Measurements from ENCODE around the gene GRIP2. TPM values are rescaled to one million over a fixed set of nuclear protein-coding genes. Genes with fewer than 3 reads are reported as not detected.

Gene GRIP2
- not detected for total RNA-seq (2013)
- not detected for polyA plus RNA-seq
- under 0.01 TPM in 1 of 2 replicates, not detected in the other for polyA minus RNA-seq
- total RNA-seq = 0 to 3.1 (median 0.18) reads per million in 11 experiments

GRCh38 chr3:14539742-14540491, at the start of gene GRIP2:
GRIP2 (minus strand) TSS chr3:14540342; CDS start chr3:14540308, 34 bp downstream.
- DNase-seq = no peak
- Histone ChIP-seq H3K36me3 (replicated peaks in 1 of 2; ENCODE audit: control insufficient read depth in 1 of 2, insufficient read depth in 2 of 2, low read length in 2 of 2) (no peaks in the 10 kb centered on the region), H3K4me1 (ENCODE audit: control insufficient read depth in 1 of 2, insufficient read depth in 2 of 2, low read length in 2 of 2) (no peaks in the 10 kb centered on the region), H3K9me3 (replicated peaks in 1 of 2; ENCODE audit: control insufficient read depth in 1 of 2, insufficient read depth in 1 of 2, low read length in 2 of 2) (no peaks in the 10 kb centered on the region), H3K79me2 (ENCODE audit: insufficient read depth, low read length) (no peaks in the 10 kb centered on the region), H3K9ac (ENCODE audit: insufficient read depth, low read length, poor library complexity, severe bottlenecking) (no peak within 1 kb of the TSS), H4K20me1 (ENCODE audit: insufficient read depth, low read length) (no peaks in the 10 kb centered on the region), H3K27ac (ENCODE audit: low read depth in 1 of 2, low read length in 2 of 2) (no peak within 1 kb of the TSS), H2AFZ (ENCODE audit: insufficient read depth, low read depth, low read length, poor library complexity, severe bottlenecking) (no peak within 1 kb of the TSS), H3K4me3 (replicated peaks in 1 of 3; ENCODE audit: low read depth in 2 of 3, low read length in 3 of 3) (no peak within 1 kb of the TSS), H3K4me2 (replicated peaks; ENCODE audit: extremely low read depth, low read length, poor library complexity, severe bottlenecking) (no peak within 1 kb of the TSS), H3K27me3 (ENCODE audit: control insufficient read depth in 2 of 2, insufficient read depth in 2 of 2, low read length in 2 of 2) (no peaks in the 10 kb centered on the region)
- no peaks in the 10 kb centered on the region for H3K4me1 Mint-ChIP-seq
- intact Hi-C loops (cut with micrococcal nuclease) = no loop called here
- no peaks in the 10 kb centered on the region for H3K36me3 Mint-ChIP-seq
- no peak for TF ChIP-seq CTCF (IDR thresholded peaks at IDR 0.05)
- H3K27me3 Mint-ChIP-seq (ENCODE audit: low read depth in 3 of 3) = peaks cover 1 to 7% (median 4%) of the 10 kb centered on the region in 3 donors
- no peak within 1 kb of the TSS for H3K27ac Mint-ChIP-seq
- no peaks in the 10 kb centered on the region for H3K9me3 Mint-ChIP-seq
- no peak within 1 kb of the TSS for H3K4me3 Mint-ChIP-seq
- WGBS (ENCODE audit: insufficient coverage) = 94% methylated on average over 7 of the region's 14 CpGs

DNA sequence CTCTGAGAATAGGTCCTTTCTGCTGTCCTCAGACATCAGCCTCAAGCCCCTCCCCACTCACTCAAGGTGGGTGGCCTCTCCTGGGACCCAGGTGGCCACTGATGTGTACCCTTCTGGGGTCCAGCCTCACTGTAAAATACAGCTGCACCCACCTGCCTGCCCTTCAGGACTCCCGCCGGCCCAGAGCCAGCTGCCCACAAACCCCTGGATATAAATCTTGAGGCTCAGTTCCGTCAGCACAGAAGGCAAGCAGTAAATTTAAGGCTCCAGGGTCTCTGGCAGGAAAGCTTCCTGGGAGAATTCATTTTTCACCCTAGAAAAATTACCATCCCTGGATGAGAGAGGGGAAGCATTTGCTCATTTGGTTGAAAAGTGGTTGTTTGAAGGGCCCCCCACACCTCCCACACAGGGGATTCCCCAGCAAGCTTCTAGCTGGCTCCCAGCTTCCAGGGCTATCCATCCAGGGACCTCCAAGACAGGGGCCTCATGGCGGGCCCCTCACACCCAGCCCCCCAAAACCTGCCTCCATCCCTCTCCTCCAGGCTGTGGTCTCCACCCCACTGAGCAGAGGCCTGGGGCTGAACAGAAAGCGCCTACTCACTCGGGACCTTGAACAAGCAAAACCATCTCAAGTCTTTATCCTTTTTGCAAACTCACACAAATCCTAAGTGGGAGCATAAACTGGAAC, 48.4 kb upstream of the GRIP2 start:
- no peak for DNase-seq

More for the DNA sequence above, 48.4 kb upstream of the GRIP2 start:
- intact Hi-C loops (cut with micrococcal nuclease) = no loop called here
- H2AFZ ChIP-seq (ENCODE audit: insufficient read depth, low read depth, low read length, poor library complexity, severe bottlenecking) = no peak overlapping the region
- no peak for TF ChIP-seq CTCF (IDR thresholded peaks at IDR 0.05)
- H3K4me1 Mint-ChIP-seq = no peaks in the 10 kb centered on the region
- H3K79me2 ChIP-seq (ENCODE audit: insufficient read depth, low read length) = no peaks in the 10 kb centered on the region
- H3K4me3 Mint-ChIP-seq = peak overlapping the region in 1 of 2 donors; percentile 52
- H3K9ac ChIP-seq (ENCODE audit: insufficient read depth, low read length, poor library complexity, severe bottlenecking) = no peak overlapping the region
- H3K4me3 ChIP-seq (replicated peaks in 1 of 3; ENCODE audit: low read depth in 2 of 3, low read length in 3 of 3) = no peak overlapping the region
- no peaks in the 10 kb centered on the region for H3K9me3 ChIP-seq (replicated peaks in 1 of 2; ENCODE audit: control insufficient read depth in 1 of 2, insufficient read depth in 1 of 2, low read length in 2 of 2)
- H3K36me3 ChIP-seq (replicated peaks in 1 of 2; ENCODE audit: control insufficient read depth in 1 of 2, insufficient read depth in 2 of 2, low read length in 2 of 2) = no peaks in the 10 kb centered on the region
- H3K36me3 Mint-ChIP-seq = no peaks in the 10 kb centered on the region
- 64% methylated on average over 5 of the region's 6 CpGs for WGBS (ENCODE audit: insufficient coverage)
- H3K9me3 Mint-ChIP-seq = peaks cover 0 to 4% (median 0%) of the 10 kb centered on the region in 7 donors
- H3K27ac ChIP-seq (ENCODE audit: low read depth in 1 of 2, low read length in 2 of 2) = no peak overlapping the region
- no peak overlapping the region for H3K27ac Mint-ChIP-seq
- H3K4me1 ChIP-seq (ENCODE audit: control insufficient read depth in 1 of 2, insufficient read depth in 2 of 2, low read length in 2 of 2) = no peaks in the 10 kb centered on the region
- H4K20me1 ChIP-seq (ENCODE audit: insufficient read depth, low read length) = no peaks in the 10 kb centered on the region
- no peak overlapping the region for H3K4me2 ChIP-seq (replicated peaks; ENCODE audit: extremely low read depth, low read length, poor library complexity, severe bottlenecking)
- H3K27me3 Mint-ChIP-seq (ENCODE audit: low read depth in 3 of 3) = peaks cover 9 to 37% (median 30%) of the 10 kb centered on the region in 3 donors
- peaks cover 0 to 8% of the 10 kb centered on the region in 2 donors for H3K27me3 ChIP-seq (ENCODE audit: control insufficient read depth in 2 of 2, insufficient read depth in 2 of 2, low read length in 2 of 2)

Measured in CD14-positive monocyte (primary cell).